Measurements from ENCODE around the gene EDARADD. TPM values are rescaled to one million over a fixed set of nuclear protein-coding genes. Genes with fewer than 3 reads are reported as not detected.
"Not testable (repeated sequence)": the region's sequence is repeated elsewhere in the genome, so short reads cannot be mapped to it uniquely, and the experiment has no call there.

The EDARADD gene
- total RNA-seq, 1 donor from 2014 or later: 17.0 TPM

- Mint-ChIP-seq H3K36me3 (peaks cover 21% of the 10 kb centered on the region), H3K4me3 (peak overlapping the region; percentile 17), H3K27me3 (ENCODE audit: low read depth) (no peaks in the 10 kb centered on the region), H3K4me1 (peaks cover 17% of the 10 kb centered on the region), H3K9me3 (no peaks in the 10 kb centered on the region), H3K27ac (peak overlapping the region; percentile 97)
- DNase-seq (ENCODE audit: low spot score in 2 of 2, unreplicated experiment in 2 of 2): peak in 1 of 2 experiments; percentile 55
- TF ChIP-seq CTCF (IDR thresholded peaks at IDR 0.05; ENCODE audit: unreplicated experiment): no peak
Measured at GRCh38 chr1:236480758-236481436, 86.8 kb downstream of the EDARADD start.

- Mint-ChIP-seq H3K36me3 (peaks cover 17% of the 10 kb centered on the region), H3K9me3 (no peaks in the 10 kb centered on the region), H3K27me3 (ENCODE audit: low read depth) (no peaks in the 10 kb centered on the region), H3K27ac (no peak overlapping the region), H3K4me3 (no peak overlapping the region), H3K4me1 (peaks cover 33% of the 10 kb centered on the region)
- no peak for TF ChIP-seq CTCF (IDR thresholded peaks at IDR 0.05; ENCODE audit: unreplicated experiment)
- no peak for DNase-seq (ENCODE audit: low spot score in 2 of 2, unreplicated experiment in 2 of 2)
Measured at GRCh38 chr1:236484310-236484971, 90.4 kb downstream of the EDARADD start.

GRCh38 chr1:236486356-236487002 is 92.4 kb downstream of the EDARADD start:
- Mint-ChIP-seq H3K27me3 (ENCODE audit: low read depth) (no peaks in the 10 kb centered on the region), H3K4me3 (no peak overlapping the region), H3K27ac (no peak overlapping the region), H3K4me1 (peaks cover 27% of the 10 kb centered on the region), H3K36me3 (peaks cover 16% of the 10 kb centered on the region), H3K9me3 (no peaks in the 10 kb centered on the region)
- no peak for DNase-seq (ENCODE audit: low spot score in 2 of 2, unreplicated experiment in 2 of 2)
- TF ChIP-seq CTCF (IDR thresholded peaks at IDR 0.05; ENCODE audit: unreplicated experiment): no peak

GRCh38 chr1:236489161-236489560 is 95.1 kb downstream of the EDARADD start:
- H3K36me3 Mint-ChIP-seq; H3K9me3 Mint-ChIP-seq; H3K27me3 Mint-ChIP-seq (ENCODE audit: low read depth); H3K4me3 Mint-ChIP-seq; DNase-seq (ENCODE audit: low spot score in 2 of 2, unreplicated experiment in 2 of 2); H3K27ac Mint-ChIP-seq: not testable (repeated sequence)
- H3K4me1 Mint-ChIP-seq: peaks cover 37% of the 10 kb centered on the region

- Mint-ChIP-seq H3K27me3 (ENCODE audit: low read depth) (no peaks in the 10 kb centered on the region), H3K9me3 (no peaks in the 10 kb centered on the region), H3K36me3 (peaks cover 2% of the 10 kb centered on the region), H3K4me3 (no peak overlapping the region), H3K27ac (no peak overlapping the region), H3K4me1 (peaks cover 44% of the 10 kb centered on the region)
- DNase-seq (ENCODE audit: low spot score in 2 of 2, unreplicated experiment in 2 of 2): no peak
- peak; percentile 87 for TF ChIP-seq CTCF (IDR thresholded peaks at IDR 0.05; ENCODE audit: unreplicated experiment)
Measured at GRCh38 chr1:236489710-236490377, 95.8 kb downstream of the EDARADD start.
